GM23248 (cell line): Measurements from ENCODE around the gene HOXC6. TPM values are rescaled to one million over a fixed set of nuclear protein-coding genes. Genes with fewer than 3 reads are reported as not detected.
A peak's percentile ranks its signal among the peaks of the same experiment; 100 is the strongest.

Experiments
- DNase-seq: peaks from one replicate; pipeline ENCODE4 v3.0.0-alpha.2; 2015
- H2AFZ ChIP-seq: fragments of 200-600 bp; sonication (generic); 2 replicates; pipeline ENCODE4 v1.6.1; 2016; ENCODE audit warnings: antibody characterized with exemption
- H3F3A ChIP-seq: fragments of 200-600 bp; sonication (generic); 2 replicates; pipeline ENCODE4 v1.6.1; 2016; ENCODE audit warnings: mild to moderate bottlenecking, antibody characterized with exemption, mixed run types; ENCODE audit not compliant: insufficient read depth
- H3K27ac ChIP-seq: fragments of 200-600 bp; sonication (generic); 2 replicates; pipeline ENCODE4 v1.5.1; 2016; ENCODE audit warnings: mild to moderate bottlenecking
- H3K27me3 ChIP-seq: fragments of 200-600 bp; sonication (generic); replicated peaks from 2 replicates; pipeline ENCODE4 v1.6.1; 2016; ENCODE audit warnings: mild to moderate bottlenecking; ENCODE audit not compliant: insufficient read depth
- H3K36me3 ChIP-seq: fragments of 200-600 bp; sonication (generic); 2 replicates; pipeline ENCODE4 v1.6.1; 2016; ENCODE audit warnings: low read depth, mild to moderate bottlenecking
- H3K4me1 ChIP-seq: fragments of 200-600 bp; sonication (generic); 2 replicates; pipeline ENCODE4 v1.6.1; 2016; ENCODE audit warnings: mild to moderate bottlenecking; ENCODE audit not compliant: insufficient read depth
- H3K4me2 ChIP-seq: fragments of 200-600 bp; sonication (generic); one replicate; pipeline ENCODE4 v1.6.1; 2016; ENCODE audit warnings: mild to moderate bottlenecking; ENCODE audit not compliant: unreplicated experiment
- H3K4me3 ChIP-seq: fragments of 200-600 bp; sonication (generic); 2 replicates; pipeline ENCODE4 v1.5.1; 2016; ENCODE audit warnings: mild to moderate bottlenecking
- H3K79me2 ChIP-seq: fragments of 200-600 bp; sonication (generic); 2 replicates; pipeline ENCODE4 v1.6.1; 2016; ENCODE audit warnings: mild to moderate bottlenecking; ENCODE audit not compliant: insufficient read depth
- H3K9ac ChIP-seq: fragments of 200-600 bp; sonication (generic); 2 replicates; pipeline ENCODE4 v1.6.1; 2016; ENCODE audit warnings: mild to moderate bottlenecking
- H3K9me2 ChIP-seq: fragments of 200-600 bp; sonication (generic); 2 replicates; pipeline ENCODE4 v1.6.1; 2016; ENCODE audit warnings: mixed run types, mild to moderate bottlenecking, moderate library complexity; ENCODE audit not compliant: insufficient read depth
- H3K9me3 ChIP-seq: fragments of 200-600 bp; sonication (generic); one replicate; pipeline ENCODE4 v1.6.1; 2017; ENCODE audit warnings: low read depth
- H4K20me1 ChIP-seq: fragments of 200-600 bp; sonication (generic); 2 replicates; pipeline ENCODE4 v1.6.0; 2016; ENCODE audit not compliant: insufficient read depth
- EZH2 ChIP-seq: fragments of 200-600 bp; sonication (generic); IDR thresholded peaks from 2 replicates; pipeline ENCODE4 v1.6.1; 2018; ENCODE audit warnings: antibody characterized with exemption, mild to moderate bottlenecking; ENCODE audit not compliant: insufficient read depth, poor library complexity, severe bottlenecking
- EZH2phosphoT487 ChIP-seq: fragments of 200-600 bp; sonication (generic); IDR thresholded peaks from 2 replicates; pipeline ENCODE4 v1.6.1; 2018; ENCODE audit warnings: antibody characterized with exemption, moderate library complexity, mild to moderate bottlenecking, low read depth; ENCODE audit not compliant: insufficient read depth
- WGBS, 2 experiments: methylation state at CpG; one replicate each; pipeline ENCODE4 v1.1.6; 2015 to 2017; ENCODE audit warnings: low lambda C conversion rate in 2 of 2, low coverage in 1 of 2; ENCODE audit errors: missing lambda C conversion rate in 2 of 2; 5-methylcytosine and 5-hydroxymethylcytosine counted together
- in situ Hi-C: fragments of 300-500 bp; cut with MboI; formaldehyde crosslinking; loops from 2 replicates; pipeline ENCODE4 v1.15.0; 2020
- polyA plus RNA-seq: library from polyadenylated mRNA; unstranded; fragments of >200 nt; fragmentation: Nextera tagmentation; extraction: Ambion mirVana; gene quantifications from 2 replicates; pipeline ENCODE4 v1.2.1, GENCODE V29; 2016
- total RNA-seq: library from RNA; depleted of rRNA; stranded (reverse); fragments of >200 nt; shearing (Covaris generic); gene quantifications from 2 replicates; pipeline ENCODE4 v1.2.3, GENCODE V29; 2014

The HOXC6 gene
- total and polyA plus RNA-seq, 2 experiments from 2014 or later: 3.6 to 20.5 TPM

GRCh38 chr12:54016478-54016964 is 11.7 kb upstream of the HOXC6 start:
- peak overlapping the region; percentile 85 for H3K4me2 ChIP-seq
- no peaks in the 10 kb centered on the region for H3K9me2 ChIP-seq
- H3K4me1 ChIP-seq: peaks cover 44% of the 10 kb centered on the region
- no peak for TF ChIP-seq EZH2
- no peak for TF ChIP-seq EZH2phosphoT487
- H3K9me3 ChIP-seq: no peaks in the 10 kb centered on the region
- H3F3A ChIP-seq: peaks cover 20% of the 10 kb centered on the region; the same call in 1 of the 2 replicates
- H3K9ac ChIP-seq: peak overlapping the region; percentile 97
- H3K4me3 ChIP-seq: peak overlapping the region; percentile 78
- H4K20me1 ChIP-seq: no peaks in the 10 kb centered on the region
- 0 to 2% methylated on average over 20 to 25 of the region's 25 CpGs for WGBS, 2 experiments
- no peaks in the 10 kb centered on the region for H3K27me3 ChIP-seq
- in situ Hi-C loops: no loop called here
- peaks cover 63% of the 10 kb centered on the region for H3K79me2 ChIP-seq
- peak; percentile 95 for DNase-seq
- H2AFZ ChIP-seq: peak overlapping the region; percentile 70
- no peaks in the 10 kb centered on the region for H3K36me3 ChIP-seq
- peak overlapping the region; percentile 99 for H3K27ac ChIP-seq

GRCh38 chr12:54017027-54017788 is 11.0 kb upstream of the HOXC6 start:
- peaks cover 63% of the 10 kb centered on the region for H3K79me2 ChIP-seq
- peaks cover 17% of the 10 kb centered on the region; the same call in 1 of the 2 replicates for H3F3A ChIP-seq
- peak overlapping the region; percentile 47 for H2AFZ ChIP-seq
- TF ChIP-seq EZH2phosphoT487: no peak
- no peak for TF ChIP-seq EZH2
- H3K4me2 ChIP-seq: peak overlapping the region; percentile 85
- no peaks in the 10 kb centered on the region for H3K27me3 ChIP-seq
- H3K4me1 ChIP-seq: peaks cover 47% of the 10 kb centered on the region
- no peaks in the 10 kb centered on the region for H3K9me3 ChIP-seq
- no peaks in the 10 kb centered on the region for H3K9me2 ChIP-seq
- H3K4me3 ChIP-seq: peak overlapping the region; percentile 78
- H4K20me1 ChIP-seq: no peaks in the 10 kb centered on the region
- H3K9ac ChIP-seq: peak overlapping the region; percentile 97
- DNase-seq: peak; percentile 71
- H3K36me3 ChIP-seq: no peaks in the 10 kb centered on the region
- 1% methylated on average over 18 to 24 of the region's 24 CpGs for WGBS, 2 experiments
- in situ Hi-C loops: no loop called here
- H3K27ac ChIP-seq: peak overlapping the region; percentile 99

GRCh38 chr12:54017878-54018467 is 10.3 kb upstream of the HOXC6 start:
- Histone ChIP-seq H3K9me3 (no peaks in the 10 kb centered on the region), H4K20me1 (no peaks in the 10 kb centered on the region), H3K79me2 (peaks cover 68% of the 10 kb centered on the region), H3K4me3 (peak overlapping the region; percentile 78), H3K4me1 (peaks cover 47% of the 10 kb centered on the region), H3K27ac (peak overlapping the region; percentile 99), H3K27me3 (no peaks in the 10 kb centered on the region), H3K9ac (peak overlapping the region; percentile 97), H3K9me2 (no peaks in the 10 kb centered on the region), H2AFZ (peak overlapping the region; percentile 47), H3K4me2 (peak overlapping the region; percentile 85), H3K36me3 (no peaks in the 10 kb centered on the region), H3F3A (peaks cover 11% of the 10 kb centered on the region)
- TF ChIP-seq EZH2: no peak
- no peak for TF ChIP-seq EZH2phosphoT487
- 0 to 2% methylated on average over 16 to 34 of the region's 34 CpGs for WGBS, 2 experiments
- peak; percentile 97 for DNase-seq
- in situ Hi-C loops: no loop called here

- Histone ChIP-seq H3K9ac (peak overlapping the region; percentile 97), H3K27me3 (no peaks in the 10 kb centered on the region), H3K4me1 (peaks cover 47% of the 10 kb centered on the region), H4K20me1 (no peaks in the 10 kb centered on the region), H3K4me2 (peak overlapping the region; percentile 85), H3K9me3 (no peaks in the 10 kb centered on the region), H3F3A (peaks cover 10% of the 10 kb centered on the region), H3K36me3 (no peaks in the 10 kb centered on the region), H3K9me2 (no peaks in the 10 kb centered on the region), H2AFZ (peak overlapping the region; percentile 24), H3K79me2 (peaks cover 74% of the 10 kb centered on the region), H3K4me3 (peak overlapping the region; percentile 78), H3K27ac (peak overlapping the region; percentile 99)
- in situ Hi-C loops: no loop called here
- TF ChIP-seq EZH2 (no peak), EZH2phosphoT487 (no peak)
- DNase-seq: peak; percentile 76
- 2 to 3% methylated on average over 16 to 29 of the region's 29 CpGs for WGBS, 2 experiments
Observed at GRCh38 chr12:54018468-54018984, 9.7 kb upstream of the HOXC6 start.
